ENCODE data around the gene CIROP.

CIROP gene

DNA sequence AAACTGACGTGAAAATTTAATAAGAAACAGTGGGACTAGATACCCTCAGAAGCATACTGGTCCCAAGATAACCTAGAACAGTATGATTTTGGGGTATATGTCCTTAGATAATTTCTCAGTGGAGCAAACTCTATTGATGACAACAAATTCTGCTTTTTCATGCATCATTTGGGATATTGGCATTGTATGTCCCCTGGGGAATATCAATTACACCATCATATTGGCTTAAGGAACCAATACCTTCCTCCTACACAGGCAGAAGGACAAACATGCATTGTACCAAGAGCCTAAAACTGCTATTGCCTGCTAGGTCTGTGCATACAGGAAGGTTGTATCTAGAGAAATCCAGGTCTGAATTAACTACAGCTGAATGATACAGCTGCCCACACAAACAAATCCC lies 29.9 kb downstream of the CIROP start:
- Histone ChIP-seq H3K36me3 (ENCODE audit: low read length) (peaks cover 30% of the 10 kb centered on the region), H3K79me2 (ENCODE audit: insufficient read depth, low read length) (peaks cover 12% of the 10 kb centered on the region), H3K9ac (ENCODE audit: low read length) (no peak overlapping the region), H3K9me3 (ENCODE audit: insufficient read depth, low read length) (no peaks in the 10 kb centered on the region), H2AFZ (ENCODE audit: low read depth, low read length, severe bottlenecking) (no peak overlapping the region), H3F3A (ENCODE audit: insufficient read depth) (peaks cover 28% of the 10 kb centered on the region), H3K27me3 (ENCODE audit: low read length) (no peaks in the 10 kb centered on the region), H3K27ac (ENCODE audit: low read depth, low read length) (no peak overlapping the region), H4K20me1 (ENCODE audit: low read depth, low read length) (no peaks in the 10 kb centered on the region), H3K4me2 (ENCODE audit: low read depth, low read length, poor library complexity, severe bottlenecking) (no peak overlapping the region), H3K4me3 (ENCODE audit: insufficient read depth, low read length, poor library complexity, severe bottlenecking) (no peak overlapping the region), H3K9me2 (replicated peaks; ENCODE audit: insufficient read depth, low read length) (no peaks in the 10 kb centered on the region)
- TF ChIP-seq EZH2phosphoT487 (conservative IDR thresholded peaks at IDR 0.05; ENCODE audit: low read length) (no peak), CTCF (IDR thresholded peaks at IDR 0.05; ENCODE audit: insufficient read depth, low read length, poor library complexity, severe bottlenecking) (no peak)

DNA sequence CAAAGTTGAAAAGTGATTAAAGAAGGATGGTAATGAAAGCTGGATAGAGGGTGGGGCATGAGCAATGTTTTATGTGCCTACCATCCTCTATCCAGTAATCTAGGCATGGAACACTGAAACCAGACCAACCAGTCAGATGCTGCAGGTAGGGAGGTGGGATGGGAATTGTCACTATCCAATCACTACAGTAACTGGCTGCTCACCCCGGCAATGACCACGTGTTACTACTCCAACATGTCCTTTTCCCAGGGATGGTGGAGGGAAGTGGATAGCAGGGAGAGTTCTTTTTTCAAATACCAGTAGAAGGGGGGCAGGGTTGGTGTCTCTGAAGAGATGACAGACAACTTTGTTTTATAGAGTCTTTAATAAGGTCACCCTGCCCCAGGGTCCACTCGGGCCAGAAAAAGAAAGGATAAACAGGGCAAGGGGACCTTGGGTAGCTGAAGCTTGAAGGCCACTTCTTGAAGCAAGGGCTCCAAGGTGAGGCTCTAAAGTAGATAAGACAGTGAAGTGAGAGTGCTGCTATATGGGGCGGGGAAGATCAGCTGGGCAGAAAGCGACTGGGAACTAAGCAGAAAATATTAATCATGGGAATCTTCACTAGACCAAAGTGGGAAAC lies 32.8 kb downstream of the CIROP start:
- Histone ChIP-seq H2AFZ (ENCODE audit: low read depth, low read length, severe bottlenecking) (no peak overlapping the region), H3K79me2 (ENCODE audit: insufficient read depth, low read length) (peaks cover 33% of the 10 kb centered on the region), H3K9me3 (ENCODE audit: insufficient read depth, low read length) (no peaks in the 10 kb centered on the region), H3K4me2 (ENCODE audit: low read depth, low read length, poor library complexity, severe bottlenecking) (peak overlapping the region; percentile 99), H3K9me2 (replicated peaks; ENCODE audit: insufficient read depth, low read length) (no peaks in the 10 kb centered on the region), H3K4me3 (ENCODE audit: insufficient read depth, low read length, poor library complexity, severe bottlenecking) (peak overlapping the region; percentile 93), H3K27me3 (ENCODE audit: low read length) (no peaks in the 10 kb centered on the region), H3K9ac (ENCODE audit: low read length) (peak overlapping the region; percentile 87), H4K20me1 (ENCODE audit: low read depth, low read length) (peaks cover 9% of the 10 kb centered on the region; the same call in 1 of the 2 replicates), H3F3A (ENCODE audit: insufficient read depth) (peaks cover 12% of the 10 kb centered on the region), H3K36me3 (ENCODE audit: low read length) (peaks cover 27% of the 10 kb centered on the region), H3K27ac (ENCODE audit: low read depth, low read length) (peak overlapping the region; percentile 57; the same call in 1 of the 2 replicates)
- no peak for TF ChIP-seq CTCF (IDR thresholded peaks at IDR 0.05; ENCODE audit: insufficient read depth, low read length, poor library complexity, severe bottlenecking)
- no peak for TF ChIP-seq EZH2phosphoT487 (conservative IDR thresholded peaks at IDR 0.05; ENCODE audit: low read length)

DNA sequence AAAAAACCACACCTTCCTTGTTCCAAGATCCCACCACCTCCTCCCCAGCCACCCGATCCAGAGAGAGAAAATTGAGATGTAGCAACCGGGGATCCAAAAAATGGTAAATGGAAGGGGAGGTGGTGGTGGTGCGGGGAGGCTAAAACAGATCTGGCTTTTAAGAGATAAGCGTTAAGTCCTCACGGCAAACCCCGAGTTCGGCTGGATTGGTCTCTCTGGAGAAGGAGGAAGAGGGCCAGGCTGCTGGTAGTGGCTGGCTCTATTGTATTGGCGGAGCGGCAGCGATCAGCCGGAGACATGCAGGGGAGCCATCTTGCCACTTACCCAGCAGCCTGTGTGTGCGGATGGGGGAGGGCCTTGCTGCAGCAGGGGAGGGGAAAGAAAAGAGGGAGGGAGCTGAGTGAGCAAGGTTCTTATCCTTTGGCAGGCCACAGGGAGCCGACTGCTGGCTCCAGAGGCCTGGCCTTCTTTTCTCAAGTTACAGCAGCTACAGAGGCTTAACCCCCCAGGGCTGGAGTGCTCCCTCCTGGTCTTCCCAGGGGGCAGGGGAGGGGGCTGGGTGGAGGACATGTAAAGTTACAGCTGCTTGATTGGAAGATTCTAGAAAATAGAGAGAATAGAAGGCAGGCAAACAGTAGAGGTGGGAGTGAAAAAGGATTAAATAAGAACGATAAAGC lies 33.4 kb downstream of the CIROP start:
- Histone ChIP-seq H3F3A (ENCODE audit: insufficient read depth) (peaks cover 11% of the 10 kb centered on the region), H3K4me2 (ENCODE audit: low read depth, low read length, poor library complexity, severe bottlenecking) (peak overlapping the region; percentile 99), H3K27me3 (ENCODE audit: low read length) (no peaks in the 10 kb centered on the region), H3K9ac (ENCODE audit: low read length) (peak overlapping the region; percentile 87), H3K4me3 (ENCODE audit: insufficient read depth, low read length, poor library complexity, severe bottlenecking) (peak overlapping the region; percentile 93), H3K79me2 (ENCODE audit: insufficient read depth, low read length) (peaks cover 38% of the 10 kb centered on the region), H2AFZ (ENCODE audit: low read depth, low read length, severe bottlenecking) (no peak overlapping the region), H3K27ac (ENCODE audit: low read depth, low read length) (peak overlapping the region; percentile 57), H3K36me3 (ENCODE audit: low read length) (peaks cover 29% of the 10 kb centered on the region), H4K20me1 (ENCODE audit: low read depth, low read length) (peaks cover 9% of the 10 kb centered on the region; the same call in 1 of the 2 replicates), H3K9me2 (replicated peaks; ENCODE audit: insufficient read depth, low read length) (no peaks in the 10 kb centered on the region), H3K9me3 (ENCODE audit: insufficient read depth, low read length) (no peaks in the 10 kb centered on the region)
- TF ChIP-seq CTCF (IDR thresholded peaks at IDR 0.05; ENCODE audit: insufficient read depth, low read length, poor library complexity, severe bottlenecking) (no peak), EZH2phosphoT487 (conservative IDR thresholded peaks at IDR 0.05; ENCODE audit: low read length) (no peak)

Data from SU-DHL-6 (cell line).